ENCODE measurements around the gene S100A11. TPM values are rescaled to one million over a fixed set of nuclear protein-coding genes. Genes with fewer than 3 reads are reported as not detected.

Gene S100A11
- total RNA-seq, 2 donors from 2014 or later: 59.0 to 172 TPM

DNA sequence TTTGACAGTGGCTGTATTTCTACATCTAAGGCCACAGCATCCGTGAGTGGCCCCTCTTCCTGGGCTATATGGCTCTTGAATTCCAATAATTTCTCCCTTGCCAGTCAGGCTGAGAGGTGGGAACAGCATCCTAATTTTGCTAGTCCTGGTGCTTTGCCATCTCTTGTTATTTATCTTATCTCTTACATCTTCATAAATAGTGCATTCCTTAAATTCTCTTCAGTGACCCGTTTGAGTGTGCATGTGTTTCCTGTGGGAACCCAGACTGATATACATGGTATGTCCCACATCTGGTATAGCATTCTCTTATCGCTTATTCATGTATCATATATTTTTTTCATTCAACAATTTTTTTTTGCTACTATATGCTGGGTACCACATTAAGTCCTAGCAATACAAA lies 9.9 kb downstream of the S100A11 start:
- TF ChIP-seq, protein P1, sequence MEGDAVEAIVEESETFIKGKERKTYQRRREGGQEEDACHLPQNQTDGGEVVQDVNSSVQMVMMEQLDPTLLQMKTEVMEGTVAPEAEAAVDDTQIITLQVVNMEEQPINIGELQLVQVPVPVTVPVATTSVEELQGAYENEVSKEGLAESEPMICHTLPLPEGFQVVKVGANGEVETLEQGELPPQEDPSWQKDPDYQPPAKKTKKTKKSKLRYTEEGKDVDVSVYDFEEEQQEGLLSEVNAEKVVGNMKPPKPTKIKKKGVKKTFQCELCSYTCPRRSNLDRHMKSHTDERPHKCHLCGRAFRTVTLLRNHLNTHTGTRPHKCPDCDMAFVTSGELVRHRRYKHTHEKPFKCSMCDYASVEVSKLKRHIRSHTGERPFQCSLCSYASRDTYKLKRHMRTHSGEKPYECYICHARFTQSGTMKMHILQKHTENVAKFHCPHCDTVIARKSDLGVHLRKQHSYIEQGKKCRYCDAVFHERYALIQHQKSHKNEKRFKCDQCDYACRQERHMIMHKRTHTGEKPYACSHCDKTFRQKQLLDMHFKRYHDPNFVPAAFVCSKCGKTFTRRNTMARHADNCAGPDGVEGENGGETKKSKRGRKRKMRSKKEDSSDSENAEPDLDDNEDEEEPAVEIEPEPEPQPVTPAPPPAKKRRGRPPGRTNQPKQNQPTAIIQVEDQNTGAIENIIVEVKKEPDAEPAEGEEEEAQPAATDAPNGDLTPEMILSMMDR (IDR thresholded peaks at IDR 0.05): no peak
- Histone ChIP-seq H3K4me3 (no peak overlapping the region), H3K36me3 (peaks cover 7% of the 10 kb centered on the region), H3K9me3 (no peaks in the 10 kb centered on the region), H3K27ac (no peak overlapping the region), H3K4me1 (no peaks in the 10 kb centered on the region), H3K27me3 (no peaks in the 10 kb centered on the region)
- DNase-seq (ENCODE audit: low spot score): no peak

- Histone ChIP-seq H3K27ac (no peak overlapping the region), H3K9me3 (no peaks in the 10 kb centered on the region), H3K4me3 (no peak overlapping the region), H3K27me3 (no peaks in the 10 kb centered on the region), H3K4me1 (no peaks in the 10 kb centered on the region), H3K36me3 (no peaks in the 10 kb centered on the region)
- TF ChIP-seq, protein P1 (IDR thresholded peaks at IDR 0.05): no peak
- no peak for DNase-seq (ENCODE audit: low spot score)
These were observed 12.6 kb downstream of the S100A11 start for GRCh38 chr1:152024223-152024622.

GRCh38 chr1:152023221-152023620 lies 13.6 kb downstream of the S100A11 start:
- H3K27ac ChIP-seq: no peak overlapping the region
- TF ChIP-seq, protein P1 (IDR thresholded peaks at IDR 0.05): no peak
- H3K4me1 ChIP-seq: no peaks in the 10 kb centered on the region
- H3K27me3 ChIP-seq: no peaks in the 10 kb centered on the region
- DNase-seq (ENCODE audit: low spot score): no peak
- no peak overlapping the region for H3K4me3 ChIP-seq
- no peaks in the 10 kb centered on the region for H3K36me3 ChIP-seq
- no peaks in the 10 kb centered on the region for H3K9me3 ChIP-seq

- no peak overlapping the region for H3K27ac ChIP-seq
- no peaks in the 10 kb centered on the region for H3K36me3 ChIP-seq
- no peak for DNase-seq (ENCODE audit: low spot score)
- no peaks in the 10 kb centered on the region for H3K27me3 ChIP-seq
- TF ChIP-seq, protein P1 (IDR thresholded peaks at IDR 0.05): no peak
- no peaks in the 10 kb centered on the region for H3K9me3 ChIP-seq
- H3K4me3 ChIP-seq: no peak overlapping the region
- H3K4me1 ChIP-seq: no peaks in the 10 kb centered on the region
These were observed 14.3 kb downstream of the S100A11 start for GRCh38 chr1:152022474-152022873.

DNA sequence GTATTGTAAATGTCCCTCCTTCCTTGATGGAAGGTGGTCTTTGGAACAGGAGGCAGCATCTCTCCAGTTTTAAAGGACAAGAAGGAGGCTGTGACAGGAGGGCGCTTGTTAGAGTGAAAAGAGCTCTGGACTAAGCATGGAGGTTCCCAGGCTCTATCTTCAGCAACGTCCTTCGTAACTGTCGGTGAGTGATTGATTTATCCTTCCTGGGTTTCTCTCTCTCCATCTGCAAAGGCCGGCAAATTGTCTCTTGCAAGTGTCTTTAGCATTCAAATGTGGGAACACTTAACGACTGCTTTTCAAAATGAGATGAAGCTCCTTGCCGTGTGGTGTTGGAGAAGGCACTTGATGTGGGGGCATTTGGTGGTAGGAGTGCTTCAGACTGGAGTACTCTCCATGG lies 15.2 kb downstream of the S100A11 start:
- Histone ChIP-seq H3K36me3 (no peaks in the 10 kb centered on the region), H3K4me1 (no peaks in the 10 kb centered on the region), H3K27ac (no peak overlapping the region), H3K27me3 (no peaks in the 10 kb centered on the region), H3K4me3 (no peak overlapping the region), H3K9me3 (no peaks in the 10 kb centered on the region)
- TF ChIP-seq, protein P1 (IDR thresholded peaks at IDR 0.05): no peak
- DNase-seq (ENCODE audit: low spot score): no peak

DNA sequence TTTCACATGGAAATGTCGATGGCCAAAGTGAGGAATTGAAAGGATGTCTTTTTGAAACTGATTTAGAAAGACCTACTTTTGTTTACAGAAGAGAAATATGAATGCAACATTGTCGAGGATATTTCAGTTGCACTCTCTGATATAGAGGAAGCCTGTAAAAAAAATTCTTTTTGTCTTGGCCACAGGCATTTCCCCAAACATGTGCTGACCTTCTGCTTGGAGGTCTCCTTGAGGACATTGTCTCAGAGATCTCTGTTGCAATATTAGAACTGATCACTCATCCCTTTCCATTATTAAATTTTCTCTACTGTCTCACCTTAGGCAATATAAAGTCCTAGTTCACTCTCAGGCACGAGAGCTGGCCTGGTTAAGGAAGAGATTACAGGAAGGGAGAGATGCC lies 16.0 kb downstream of the S100A11 start:
- H3K27ac ChIP-seq: no peak overlapping the region
- TF ChIP-seq, protein P1 (IDR thresholded peaks at IDR 0.05): no peak
- DNase-seq (ENCODE audit: low spot score): no peak
- H3K9me3 ChIP-seq: no peaks in the 10 kb centered on the region
- H3K4me1 ChIP-seq: no peaks in the 10 kb centered on the region
- no peaks in the 10 kb centered on the region for H3K36me3 ChIP-seq
- H3K27me3 ChIP-seq: no peaks in the 10 kb centered on the region
- H3K4me3 ChIP-seq: no peak overlapping the region

All from right atrium auricular region (tissue), 2 donors.